WTC11 (cell line): ENCODE measurements around the gene ZSCAN25. TPM values are rescaled to one million over a fixed set of nuclear protein-coding genes. Genes with fewer than 3 reads are reported as not detected.

ENCODE experiments used
- ATAC-seq: fragments of 200-7000 bp; cut with Tn5 transposase; 2 replicates; pipeline ENCODE4 v1.10.0; 2021; ENCODE audit warnings: mild to moderate bottlenecking, moderate library complexity
- CTCF ChIA-PET: fragments of 300-600 bp; sonication (Branson Sonifier 250); formaldehyde crosslinking; loops from one replicate; lab custom pipeline; 2021; ENCODE audit warnings: antibody characterized with exemption; lab: Charles Lee
- POLR2A ChIA-PET: fragments of 350-600 bp; sonication (Branson Sonifier 250); formaldehyde crosslinking; loops from one replicate; lab custom pipeline; 2021; ENCODE audit warnings: antibody characterized with exemption; lab: Charles Lee
- DNase-seq: peaks from one replicate; pipeline ENCODE4 v3.0.0; 2021; ENCODE audit warnings: low spot score
- H3K27ac Mint-ChIP-seq: 2 replicates; pipeline ENCODE4 v1.8.0; 2021; ENCODE audit warnings: mixed read lengths
- H3K27me3 Mint-ChIP-seq: 2 replicates; pipeline ENCODE4 v1.8.0; 2021; ENCODE audit warnings: low read depth, mild to moderate bottlenecking, moderate library complexity, mixed read lengths
- H3K36me3 Mint-ChIP-seq: 2 replicates; pipeline ENCODE4 v1.8.0; 2021; ENCODE audit warnings: mixed read lengths
- H3K4me1 Mint-ChIP-seq: 2 replicates; pipeline ENCODE4 v1.8.0; 2022; ENCODE audit warnings: mixed read lengths
- H3K4me3 Mint-ChIP-seq: 2 replicates; pipeline ENCODE4 v1.8.0; 2021; ENCODE audit warnings: mild to moderate bottlenecking, moderate library complexity, mixed read lengths
- H3K9me3 Mint-ChIP-seq: 2 replicates; pipeline ENCODE4 v1.8.0; 2021; ENCODE audit warnings: mixed read lengths
- ATF2 ChIP-seq: sonication (generic); formaldehyde crosslinking; IDR thresholded peaks from 2 replicates; pipeline ENCODE4 v1.8.1; 2022; ENCODE audit warnings: low read depth, missing genetic modification reagents, borderline replicate concordance
- CREM ChIP-seq: sonication (generic); formaldehyde crosslinking; IDR thresholded peaks from 2 replicates; pipeline ENCODE4 v1.8.1; 2022; ENCODE audit warnings: mild to moderate bottlenecking, missing genetic modification reagents, moderate library complexity
- EMX1 ChIP-seq: fragments of 250-450 bp; sonication (Bioruptor Pico); IDR thresholded peaks from 2 replicates; pipeline ENCODE4 v1.8.0; 2021; ENCODE audit warnings: mild to moderate bottlenecking
- FOXK1 ChIP-seq: sonication (generic); formaldehyde crosslinking; IDR thresholded peaks from 2 replicates; pipeline ENCODE4 v1.8.0; 2022; ENCODE audit warnings: mild to moderate bottlenecking, moderate library complexity, missing genetic modification reagents
- HMGA2 ChIP-seq: fragments of 250-450 bp; sonication (Bioruptor Pico); IDR thresholded peaks from 2 replicates; pipeline ENCODE4 v1.4.0; 2021; ENCODE audit warnings: mild to moderate bottlenecking, moderate library complexity
- MXD4 ChIP-seq: fragments of 250-450 bp; sonication (Bioruptor Pico); IDR thresholded peaks from 2 replicates; pipeline ENCODE4 v1.8.0; 2021; ENCODE audit warnings: mild to moderate bottlenecking, moderate library complexity, borderline replicate concordance
- MYBL2 ChIP-seq: sonication (generic); formaldehyde crosslinking; IDR thresholded peaks from 2 replicates; pipeline ENCODE4 v1.8.1; 2023; ENCODE audit warnings: mild to moderate bottlenecking, moderate library complexity, missing genetic modification reagents
- NFE2L1 ChIP-seq: sonication (generic); formaldehyde crosslinking; IDR thresholded peaks from 2 replicates; pipeline ENCODE4 v1.8.1; 2023; ENCODE audit warnings: missing genetic modification reagents
- NR3C1 ChIP-seq: sonication (generic); formaldehyde crosslinking; conservative IDR thresholded peaks from 2 replicates; pipeline ENCODE4 v1.8.1; 2023; ENCODE audit warnings: low read depth, mild to moderate bottlenecking, missing genetic modification reagents
- ZNF281 ChIP-seq: sonication (generic); formaldehyde crosslinking; IDR thresholded peaks from 2 replicates; pipeline ENCODE4 v1.8.0; 2023; ENCODE audit warnings: mild to moderate bottlenecking, missing genetic modification reagents
- ZNF512 ChIP-seq: sonication (generic); formaldehyde crosslinking; IDR thresholded peaks from 2 replicates; pipeline ENCODE4 v1.8.1; 2022; ENCODE audit warnings: missing genetic modification reagents, borderline replicate concordance
- total RNA-seq: library from RNA; stranded (reverse); gene quantifications from 3 replicates; pipeline ENCODE4 v1.2.3, GENCODE V29; 2021
- TF ChIP-seq, protein P1 (sequence below): fragments of 200-600 bp; IDR thresholded peaks from 2 replicates; pipeline ENCODE4 v1.8.0; 2022; ENCODE audit warnings: antibody characterized with exemption
- TF ChIP-seq, protein P2 (sequence below): fragments of 250-450 bp; sonication (Bioruptor Pico); conservative IDR thresholded peaks from 2 replicates; pipeline ENCODE4 v1.9.0; 2021; ENCODE audit warnings: mild to moderate bottlenecking
- TF ChIP-seq, protein P3 (sequence below): fragments of 250-450 bp; sonication (Bioruptor Pico); IDR thresholded peaks from 2 replicates; pipeline ENCODE4 v1.9.0; 2021; ENCODE audit warnings: mild to moderate bottlenecking, borderline replicate concordance

ZSCAN25 gene
- total RNA-seq, 1 experiment from 2014 or later: 20.1 TPM

DNA sequence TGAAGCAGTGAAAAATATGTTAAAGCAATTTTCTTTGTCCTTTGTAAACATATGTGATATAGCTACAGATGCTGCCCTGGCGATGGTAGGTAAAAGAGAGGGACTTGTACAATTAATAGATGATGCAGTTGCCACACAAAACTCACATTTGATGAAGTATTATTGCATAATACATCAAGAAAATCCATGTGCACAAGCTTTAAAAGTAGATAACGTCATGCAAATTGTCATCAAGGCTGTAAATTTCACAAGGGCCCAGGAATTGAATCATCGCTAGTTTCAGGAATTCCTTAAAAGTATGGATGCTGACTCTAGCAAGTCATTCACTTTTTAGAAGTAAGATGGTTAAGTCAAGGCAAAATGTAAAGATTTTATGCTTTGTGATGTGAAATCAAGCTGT lies 53.0 kb downstream of the ZSCAN25 start:
- Mint-ChIP-seq H3K27ac (no peak overlapping the region), H3K27me3 (no peaks in the 10 kb centered on the region), H3K4me3 (no peak overlapping the region), H3K36me3 (no peaks in the 10 kb centered on the region), H3K9me3 (no peaks in the 10 kb centered on the region), H3K4me1 (peaks cover 2% of the 10 kb centered on the region)
- ATAC-seq: no peak
- no peak for DNase-seq
- ChIA-PET CTCF (no interaction called here), POLR2A (no interaction called here)
- no peak for TF ChIP-seq ZNF512 (CRISPR knock-in tag)
- TF ChIP-seq, protein P1, sequence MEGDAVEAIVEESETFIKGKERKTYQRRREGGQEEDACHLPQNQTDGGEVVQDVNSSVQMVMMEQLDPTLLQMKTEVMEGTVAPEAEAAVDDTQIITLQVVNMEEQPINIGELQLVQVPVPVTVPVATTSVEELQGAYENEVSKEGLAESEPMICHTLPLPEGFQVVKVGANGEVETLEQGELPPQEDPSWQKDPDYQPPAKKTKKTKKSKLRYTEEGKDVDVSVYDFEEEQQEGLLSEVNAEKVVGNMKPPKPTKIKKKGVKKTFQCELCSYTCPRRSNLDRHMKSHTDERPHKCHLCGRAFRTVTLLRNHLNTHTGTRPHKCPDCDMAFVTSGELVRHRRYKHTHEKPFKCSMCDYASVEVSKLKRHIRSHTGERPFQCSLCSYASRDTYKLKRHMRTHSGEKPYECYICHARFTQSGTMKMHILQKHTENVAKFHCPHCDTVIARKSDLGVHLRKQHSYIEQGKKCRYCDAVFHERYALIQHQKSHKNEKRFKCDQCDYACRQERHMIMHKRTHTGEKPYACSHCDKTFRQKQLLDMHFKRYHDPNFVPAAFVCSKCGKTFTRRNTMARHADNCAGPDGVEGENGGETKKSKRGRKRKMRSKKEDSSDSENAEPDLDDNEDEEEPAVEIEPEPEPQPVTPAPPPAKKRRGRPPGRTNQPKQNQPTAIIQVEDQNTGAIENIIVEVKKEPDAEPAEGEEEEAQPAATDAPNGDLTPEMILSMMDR: no peak
- no peak for TF ChIP-seq ZNF281
- TF ChIP-seq EMX1: no peak
- no peak for TF ChIP-seq NFE2L1 (CRISPR knock-in tag)
- no peak for TF ChIP-seq MXD4
- no peak for TF ChIP-seq NR3C1 (CRISPR knock-in tag)
- no peak for TF ChIP-seq MYBL2 (CRISPR knock-in tag)
- TF ChIP-seq HMGA2 (CRISPR knock-in tag): no peak
- no peak for TF ChIP-seq FOXK1 (CRISPR knock-in tag)
- TF ChIP-seq, protein P2, sequence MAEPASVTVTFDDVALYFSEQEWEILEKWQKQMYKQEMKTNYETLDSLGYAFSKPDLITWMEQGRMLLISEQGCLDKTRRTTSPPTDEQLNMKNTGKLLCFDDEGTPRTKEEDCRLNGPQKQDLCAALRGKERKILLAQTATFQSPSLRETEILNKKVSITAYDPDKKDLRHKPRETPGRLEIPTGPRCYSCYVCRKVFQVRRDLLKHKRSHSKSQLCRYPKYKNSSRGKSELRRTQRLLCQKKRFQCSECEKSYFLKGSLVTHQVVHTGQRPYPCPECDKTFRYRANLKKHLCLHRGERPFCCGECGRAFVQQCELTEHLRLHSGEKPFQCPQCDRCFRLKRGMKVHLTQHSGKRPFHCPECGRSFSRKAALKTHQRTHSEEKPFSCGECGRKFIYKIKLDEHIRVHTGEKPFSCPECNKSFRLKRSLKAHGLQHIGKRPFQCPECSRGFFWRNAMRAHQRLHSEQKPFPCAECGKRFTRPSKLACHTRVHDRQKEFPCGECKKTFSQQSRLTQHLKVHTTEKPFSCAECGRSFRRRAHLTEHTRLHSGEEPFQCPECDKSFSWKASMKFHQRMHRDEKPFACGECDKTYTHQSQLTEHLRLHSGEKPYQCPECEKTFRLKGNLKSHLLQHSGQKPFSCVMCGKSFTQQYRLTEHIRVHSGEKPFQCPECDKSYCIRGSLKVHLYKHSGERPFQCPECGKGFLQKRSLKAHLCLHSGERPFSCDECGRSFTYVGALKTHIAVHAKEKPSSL: no peak

DNA sequence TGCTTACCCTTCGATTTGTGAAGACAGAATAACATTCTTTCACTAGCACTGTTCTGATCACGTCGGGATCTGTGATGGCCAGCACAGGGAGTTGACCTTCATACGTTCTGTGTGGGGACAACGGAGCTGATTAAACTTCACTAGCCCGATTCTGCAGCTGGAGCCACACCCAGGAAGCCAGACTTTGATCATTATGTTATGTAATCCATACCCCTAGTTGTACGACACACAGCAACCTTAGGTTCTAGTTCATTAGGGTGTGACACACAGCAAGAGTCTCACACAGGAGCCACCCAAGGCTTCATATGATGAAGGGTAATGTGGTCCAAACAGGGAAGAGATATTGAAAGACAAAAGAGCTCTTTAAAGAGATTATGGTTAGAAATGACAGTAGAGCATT lies 55.8 kb downstream of the ZSCAN25 start:
- no peaks in the 10 kb centered on the region for H3K36me3 Mint-ChIP-seq
- H3K4me1 Mint-ChIP-seq: peaks cover 10% of the 10 kb centered on the region
- DNase-seq (no peak), ATAC-seq (no peak)
- H3K27me3 Mint-ChIP-seq: no peaks in the 10 kb centered on the region
- H3K9me3 Mint-ChIP-seq: peaks cover 3% of the 10 kb centered on the region; the same call in 1 of the 2 replicates
- H3K4me3 Mint-ChIP-seq: no peak overlapping the region
- H3K27ac Mint-ChIP-seq: no peak overlapping the region
- TF ChIP-seq MXD4: no peak
- TF ChIP-seq EMX1: no peak
- no peak for TF ChIP-seq ATF2
- TF ChIP-seq CREM (CRISPR knock-in tag): no peak
- TF ChIP-seq, protein P3, sequence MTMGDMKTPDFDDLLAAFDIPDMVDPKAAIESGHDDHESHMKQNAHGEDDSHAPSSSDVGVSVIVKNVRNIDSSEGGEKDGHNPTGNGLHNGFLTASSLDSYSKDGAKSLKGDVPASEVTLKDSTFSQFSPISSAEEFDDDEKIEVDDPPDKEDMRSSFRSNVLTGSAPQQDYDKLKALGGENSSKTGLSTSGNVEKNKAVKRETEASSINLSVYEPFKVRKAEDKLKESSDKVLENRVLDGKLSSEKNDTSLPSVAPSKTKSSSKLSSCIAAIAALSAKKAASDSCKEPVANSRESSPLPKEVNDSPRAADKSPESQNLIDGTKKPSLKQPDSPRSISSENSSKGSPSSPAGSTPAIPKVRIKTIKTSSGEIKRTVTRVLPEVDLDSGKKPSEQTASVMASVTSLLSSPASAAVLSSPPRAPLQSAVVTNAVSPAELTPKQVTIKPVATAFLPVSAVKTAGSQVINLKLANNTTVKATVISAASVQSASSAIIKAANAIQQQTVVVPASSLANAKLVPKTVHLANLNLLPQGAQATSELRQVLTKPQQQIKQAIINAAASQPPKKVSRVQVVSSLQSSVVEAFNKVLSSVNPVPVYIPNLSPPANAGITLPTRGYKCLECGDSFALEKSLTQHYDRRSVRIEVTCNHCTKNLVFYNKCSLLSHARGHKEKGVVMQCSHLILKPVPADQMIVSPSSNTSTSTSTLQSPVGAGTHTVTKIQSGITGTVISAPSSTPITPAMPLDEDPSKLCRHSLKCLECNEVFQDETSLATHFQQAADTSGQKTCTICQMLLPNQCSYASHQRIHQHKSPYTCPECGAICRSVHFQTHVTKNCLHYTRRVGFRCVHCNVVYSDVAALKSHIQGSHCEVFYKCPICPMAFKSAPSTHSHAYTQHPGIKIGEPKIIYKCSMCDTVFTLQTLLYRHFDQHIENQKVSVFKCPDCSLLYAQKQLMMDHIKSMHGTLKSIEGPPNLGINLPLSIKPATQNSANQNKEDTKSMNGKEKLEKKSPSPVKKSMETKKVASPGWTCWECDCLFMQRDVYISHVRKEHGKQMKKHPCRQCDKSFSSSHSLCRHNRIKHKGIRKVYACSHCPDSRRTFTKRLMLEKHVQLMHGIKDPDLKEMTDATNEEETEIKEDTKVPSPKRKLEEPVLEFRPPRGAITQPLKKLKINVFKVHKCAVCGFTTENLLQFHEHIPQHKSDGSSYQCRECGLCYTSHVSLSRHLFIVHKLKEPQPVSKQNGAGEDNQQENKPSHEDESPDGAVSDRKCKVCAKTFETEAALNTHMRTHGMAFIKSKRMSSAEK (CRISPR knock-in tag): no peak
- ChIA-PET CTCF (no interaction called here), POLR2A (no interaction called here)
